ENCODE results near the gene LRRC7.
"Not testable (repeated sequence)": the region's sequence is repeated elsewhere in the genome, so short reads cannot be mapped to it uniquely, and the experiment has no call there.

LRRC7 gene

GRCh38 chr1:69787151-69787550, 219.4 kb downstream of the LRRC7 start:
- no peak for DNase-seq

GRCh38 chr1:69791311-69791710, 223.6 kb downstream of the LRRC7 start:
- no peak for DNase-seq

- DNase-seq, result no peak
Measured at GRCh38 chr1:69794831-69795230, 227.1 kb downstream of the LRRC7 start.

GRCh38 chr1:69814926-69815325, 247.2 kb downstream of the LRRC7 start:
- DNase-seq, result no peak

- DNase-seq, result no peak
Measured at GRCh38 chr1:69824932-69825331, 257.2 kb downstream of the LRRC7 start.

- DNase-seq, result no peak
Measured at GRCh38 chr1:69827732-69828131, 260.0 kb downstream of the LRRC7 start.

- no peak for DNase-seq
Measured at GRCh38 chr1:69833536-69833935, 265.8 kb downstream of the LRRC7 start.

GRCh38 chr1:69834336-69834735, 266.6 kb downstream of the LRRC7 start:
- DNase-seq, result no peak

GRCh38 chr1:69835955-69836354, 268.2 kb downstream of the LRRC7 start:
- no peak for DNase-seq

GRCh38 chr1:69836971-69837636, 269.4 kb downstream of the LRRC7 start:
- no peak for DNase-seq

- no peak for DNase-seq
Measured at GRCh38 chr1:69842326-69842725, 274.6 kb downstream of the LRRC7 start.

GRCh38 chr1:69845655-69846054, 277.9 kb downstream of the LRRC7 start:
- no peak for DNase-seq

GRCh38 chr1:69846267-69846666, 278.5 kb downstream of the LRRC7 start:
- DNase-seq, result no peak

- no peak for DNase-seq
Measured at GRCh38 chr1:69847670-69848069, 279.9 kb downstream of the LRRC7 start.

- DNase-seq, result no peak
Measured at GRCh38 chr1:69852151-69852550, 284.4 kb downstream of the LRRC7 start.

- no peak for DNase-seq
Measured at GRCh38 chr1:69852706-69853105, 285.0 kb downstream of the LRRC7 start.

- no peak for DNase-seq
Measured at GRCh38 chr1:69858534-69858933, 290.8 kb downstream of the LRRC7 start.

GRCh38 chr1:69861641-69862040, 293.9 kb downstream of the LRRC7 start:
- no peak for DNase-seq

GRCh38 chr1:69862906-69863305, 295.2 kb downstream of the LRRC7 start:
- DNase-seq, result no peak

- DNase-seq, result no peak
Measured at GRCh38 chr1:69863704-69864103, 296.0 kb downstream of the LRRC7 start.

GRCh38 chr1:69871412-69871811, 303.7 kb downstream of the LRRC7 start:
- no peak for DNase-seq

GRCh38 chr1:69878338-69878737, 310.6 kb downstream of the LRRC7 start:
- no peak for DNase-seq

- not testable (repeated sequence) for DNase-seq
Measured at GRCh38 chr1:69888016-69888415, 320.3 kb downstream of the LRRC7 start.

GRCh38 chr1:69888657-69889056, 320.9 kb downstream of the LRRC7 start:
- DNase-seq, result no peak

GRCh38 chr1:69898403-69898947, 330.8 kb downstream of the LRRC7 start:
- no peak for DNase-seq

Data from stimulated activated CD4-positive, alpha-beta T cell treated with anti-CD3 and anti-CD28 coated beads, Interleukin-4, amount 100 ng/mL, for 1 hour (primary cell).